ENCODE data around the gene SLX1B. TPM values are rescaled to one million over a fixed set of nuclear protein-coding genes. Genes with fewer than 3 reads are reported as not detected.
"Not testable (repeated sequence)": the region's sequence is repeated elsewhere in the genome, so short reads cannot be mapped to it uniquely, and the experiment has no call there.

SLX1B gene
- 10 to 100 TPM; 19.6 to 46.5 (median 44.3) TPM for total RNA-seq
- 10 to 100 TPM in 1 of 2 donors, 1 to 10 TPM in 1; 3.4 to 11.9 TPM for polyA plus RNA-seq
- not detected for total RNA-seq

- H3K9me3 Mint-ChIP-seq; H3K4me3 ChIP-seq (ENCODE audit: low read length); POLR2A ChIA-PET; H3K4me1 Mint-ChIP-seq; H3K27ac ChIP-seq (ENCODE audit: low read depth, low read length); CTCF ChIA-PET; H3K27me3 ChIP-seq (ENCODE audit: control insufficient read depth in 2 of 2, insufficient read depth in 2 of 2, low read length in 2 of 2); DNase-seq; H3K27me3 Mint-ChIP-seq; H3K27ac Mint-ChIP-seq; H3K36me3 ChIP-seq (ENCODE audit: control insufficient read depth in 2 of 3, insufficient read depth in 3 of 3, low read length in 3 of 3); H3K9me3 ChIP-seq (ENCODE audit: control insufficient read depth in 2 of 3, low read length in 3 of 3); intact Hi-C loops (cut with micrococcal nuclease); H3K4me1 ChIP-seq (ENCODE audit: control insufficient read depth in 2 of 2, insufficient read depth in 2 of 2, low read length in 2 of 2); H3K36me3 Mint-ChIP-seq; H3K4me3 Mint-ChIP-seq: not testable (repeated sequence)
- peak; percentile 94 for ATAC-seq
Observed at GRCh38 chr16:29454269-29454668, at the start of gene SLX1B, which contains the start of gene BOLA2. TSS of gene SLX1B (plus strand) at chr16:29454533. TSS of gene BOLA2 (minus strand) at chr16:29454351. CDS start at chr16:29454253, 98 bp downstream.

DNA sequence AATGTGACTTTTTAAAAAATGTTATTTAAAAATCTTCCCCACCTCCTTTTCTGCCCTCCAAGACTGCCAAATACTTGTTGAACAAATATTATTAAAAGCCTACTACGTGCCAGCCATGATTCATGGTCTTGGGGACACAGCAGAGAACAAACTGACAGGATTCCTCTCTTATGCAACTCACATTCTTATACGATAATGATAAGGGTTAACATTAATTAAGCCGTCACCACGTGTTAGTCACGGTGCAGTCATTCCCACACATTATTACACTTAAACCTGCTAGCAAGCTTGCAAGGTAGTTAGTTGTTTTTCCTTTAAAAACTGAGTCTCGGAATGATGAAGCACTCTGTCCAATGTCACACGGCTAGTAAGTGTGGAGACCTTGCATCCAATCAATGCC, 49.1 kb upstream of the SLX1B start:
- H3K4me3 Mint-ChIP-seq; intact Hi-C loops (cut with micrococcal nuclease); H3K27ac Mint-ChIP-seq; H3K36me3 Mint-ChIP-seq; ATAC-seq; H3K9me3 Mint-ChIP-seq; POLR2A ChIA-PET; CTCF ChIA-PET; H3K27ac ChIP-seq (ENCODE audit: low read depth, low read length); H3K27me3 ChIP-seq (ENCODE audit: control insufficient read depth in 2 of 2, insufficient read depth in 2 of 2, low read length in 2 of 2); H3K9me3 ChIP-seq (ENCODE audit: control insufficient read depth in 2 of 3, low read length in 3 of 3); H3K4me3 ChIP-seq (ENCODE audit: low read length); H3K4me1 Mint-ChIP-seq; DNase-seq; H3K4me1 ChIP-seq (ENCODE audit: control insufficient read depth in 2 of 2, insufficient read depth in 2 of 2, low read length in 2 of 2); H3K27me3 Mint-ChIP-seq; H3K36me3 ChIP-seq (ENCODE audit: control insufficient read depth in 2 of 3, insufficient read depth in 3 of 3, low read length in 3 of 3): not testable (repeated sequence)

DNA sequence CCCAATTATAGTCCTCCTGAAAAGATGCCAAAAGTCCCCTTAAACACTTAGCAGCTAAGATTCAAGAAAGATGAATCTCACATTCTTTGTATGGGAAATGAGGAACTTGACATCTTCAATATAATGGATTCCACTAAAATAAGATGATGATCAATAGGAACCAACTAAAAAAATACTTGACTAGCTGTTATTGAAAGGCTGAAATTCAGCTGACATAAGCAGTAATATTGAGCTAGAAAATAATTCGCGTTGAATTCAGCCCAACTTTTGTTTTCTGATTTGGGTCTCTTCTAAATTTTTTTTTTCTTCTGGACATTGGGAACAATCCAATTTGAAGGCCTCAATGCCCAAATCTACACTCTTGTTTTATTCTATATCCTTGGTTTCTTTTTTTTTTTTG, 30.7 kb upstream of the SLX1B start:
- H3K4me1 Mint-ChIP-seq; H3K36me3 Mint-ChIP-seq; CTCF ChIA-PET; intact Hi-C loops (cut with micrococcal nuclease); H3K27me3 Mint-ChIP-seq; H3K4me1 ChIP-seq (ENCODE audit: control insufficient read depth in 2 of 2, insufficient read depth in 2 of 2, low read length in 2 of 2); POLR2A ChIA-PET; H3K4me3 Mint-ChIP-seq; DNase-seq; H3K9me3 ChIP-seq (ENCODE audit: control insufficient read depth in 2 of 3, low read length in 3 of 3); H3K4me3 ChIP-seq (ENCODE audit: low read length); H3K27me3 ChIP-seq (ENCODE audit: control insufficient read depth in 2 of 2, insufficient read depth in 2 of 2, low read length in 2 of 2); H3K27ac Mint-ChIP-seq; H3K36me3 ChIP-seq (ENCODE audit: control insufficient read depth in 2 of 3, insufficient read depth in 3 of 3, low read length in 3 of 3); H3K9me3 Mint-ChIP-seq; ATAC-seq; H3K27ac ChIP-seq (ENCODE audit: low read depth, low read length): not testable (repeated sequence)

DNA sequence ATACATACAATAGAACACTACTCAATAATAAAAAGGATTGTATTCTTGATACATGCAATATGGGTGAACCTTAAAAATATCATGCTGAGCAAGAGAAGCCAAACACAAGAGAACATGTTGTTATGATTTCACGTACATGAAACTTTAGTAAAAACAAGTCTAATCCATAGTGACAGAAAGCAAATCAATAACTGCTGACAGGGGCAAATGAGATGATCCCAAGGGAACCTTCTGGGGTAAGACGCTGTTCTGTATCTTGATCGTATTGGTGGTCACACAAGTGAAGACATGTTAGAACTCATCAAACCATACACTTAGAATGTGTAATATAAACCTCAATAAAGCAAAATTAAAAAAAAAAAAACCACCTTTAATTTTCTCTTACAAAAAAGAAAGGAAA, 28.9 kb upstream of the SLX1B start:
- H3K36me3 ChIP-seq (ENCODE audit: control insufficient read depth in 2 of 3, insufficient read depth in 3 of 3, low read length in 3 of 3); H3K9me3 ChIP-seq (ENCODE audit: control insufficient read depth in 2 of 3, low read length in 3 of 3); H3K27ac Mint-ChIP-seq; DNase-seq; CTCF ChIA-PET; H3K4me3 ChIP-seq (ENCODE audit: low read length); H3K27ac ChIP-seq (ENCODE audit: low read depth, low read length); H3K4me1 ChIP-seq (ENCODE audit: control insufficient read depth in 2 of 2, insufficient read depth in 2 of 2, low read length in 2 of 2); H3K27me3 Mint-ChIP-seq; intact Hi-C loops (cut with micrococcal nuclease); ATAC-seq; H3K9me3 Mint-ChIP-seq; H3K4me3 Mint-ChIP-seq; H3K27me3 ChIP-seq (ENCODE audit: control insufficient read depth in 2 of 2, insufficient read depth in 2 of 2, low read length in 2 of 2); H3K36me3 Mint-ChIP-seq; POLR2A ChIA-PET: not testable (repeated sequence)
- peaks cover 0 to 11% (median 10%) of the 10 kb centered on the region in 7 donors for H3K4me1 Mint-ChIP-seq

DNA sequence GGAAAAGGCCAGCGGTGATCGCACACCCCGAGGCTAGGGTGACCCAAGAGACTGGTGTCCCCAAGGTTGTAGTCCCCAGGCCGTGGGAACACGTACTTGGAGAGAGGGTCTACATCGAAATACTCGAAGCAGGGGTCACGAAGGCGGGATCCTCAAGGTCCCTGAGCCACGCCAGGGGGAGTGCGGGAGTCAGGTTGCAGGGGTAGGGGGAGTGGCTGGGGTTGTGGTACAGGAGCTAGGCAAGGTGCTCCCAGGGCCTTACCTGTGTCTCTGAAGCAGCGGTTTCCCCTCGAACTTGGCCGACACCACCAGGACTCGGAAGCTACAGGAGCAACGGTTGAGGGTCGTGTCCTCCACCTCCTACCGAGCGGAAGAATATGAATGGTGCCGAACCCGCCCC, 579 bp upstream of the SLX1B start:
- H3K9me3 ChIP-seq (ENCODE audit: control insufficient read depth in 2 of 3, low read length in 3 of 3); CTCF ChIA-PET; H3K27me3 ChIP-seq (ENCODE audit: control insufficient read depth in 2 of 2, insufficient read depth in 2 of 2, low read length in 2 of 2); H3K36me3 Mint-ChIP-seq; H3K9me3 Mint-ChIP-seq; H3K4me1 Mint-ChIP-seq; DNase-seq; H3K4me1 ChIP-seq (ENCODE audit: control insufficient read depth in 2 of 2, insufficient read depth in 2 of 2, low read length in 2 of 2); H3K27ac Mint-ChIP-seq; H3K27ac ChIP-seq (ENCODE audit: low read depth, low read length); POLR2A ChIA-PET; H3K27me3 Mint-ChIP-seq; intact Hi-C loops (cut with micrococcal nuclease); H3K4me3 ChIP-seq (ENCODE audit: low read length); H3K4me3 Mint-ChIP-seq; H3K36me3 ChIP-seq (ENCODE audit: control insufficient read depth in 2 of 3, insufficient read depth in 3 of 3, low read length in 3 of 3): not testable (repeated sequence)
- ATAC-seq: peak; percentile 31

DNA sequence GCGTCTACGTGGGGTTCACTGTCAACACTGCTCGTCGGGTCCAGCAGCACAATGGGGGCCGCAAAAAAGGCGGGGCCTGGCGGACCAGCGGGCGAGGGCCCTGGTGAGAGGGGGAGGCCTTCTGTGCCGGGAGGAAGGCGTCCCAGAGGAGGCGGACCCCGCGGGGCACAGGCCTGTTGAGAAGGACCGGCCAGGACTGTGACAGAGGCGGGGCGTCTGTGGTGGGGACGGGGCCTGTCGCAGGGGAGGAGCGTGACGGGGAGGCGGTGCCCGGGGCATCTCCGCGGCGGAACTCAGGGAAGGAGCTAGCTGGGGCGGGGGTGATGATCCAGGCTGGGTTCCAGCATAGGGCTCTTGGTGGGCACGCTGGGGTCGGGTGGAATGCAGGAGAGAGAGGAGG, 495 bp downstream of the SLX1B start:
- H3K36me3 Mint-ChIP-seq; H3K4me1 Mint-ChIP-seq; H3K36me3 ChIP-seq (ENCODE audit: control insufficient read depth in 2 of 3, insufficient read depth in 3 of 3, low read length in 3 of 3); H3K4me3 Mint-ChIP-seq; intact Hi-C loops (cut with micrococcal nuclease); POLR2A ChIA-PET; H3K27ac ChIP-seq (ENCODE audit: low read depth, low read length); H3K9me3 Mint-ChIP-seq; H3K27ac Mint-ChIP-seq; H3K4me3 ChIP-seq (ENCODE audit: low read length); H3K27me3 Mint-ChIP-seq; H3K4me1 ChIP-seq (ENCODE audit: control insufficient read depth in 2 of 2, insufficient read depth in 2 of 2, low read length in 2 of 2); H3K9me3 ChIP-seq (ENCODE audit: control insufficient read depth in 2 of 3, low read length in 3 of 3); H3K27me3 ChIP-seq (ENCODE audit: control insufficient read depth in 2 of 2, insufficient read depth in 2 of 2, low read length in 2 of 2); CTCF ChIA-PET; DNase-seq: not testable (repeated sequence)
- peak; percentile 81 for ATAC-seq

DNA sequence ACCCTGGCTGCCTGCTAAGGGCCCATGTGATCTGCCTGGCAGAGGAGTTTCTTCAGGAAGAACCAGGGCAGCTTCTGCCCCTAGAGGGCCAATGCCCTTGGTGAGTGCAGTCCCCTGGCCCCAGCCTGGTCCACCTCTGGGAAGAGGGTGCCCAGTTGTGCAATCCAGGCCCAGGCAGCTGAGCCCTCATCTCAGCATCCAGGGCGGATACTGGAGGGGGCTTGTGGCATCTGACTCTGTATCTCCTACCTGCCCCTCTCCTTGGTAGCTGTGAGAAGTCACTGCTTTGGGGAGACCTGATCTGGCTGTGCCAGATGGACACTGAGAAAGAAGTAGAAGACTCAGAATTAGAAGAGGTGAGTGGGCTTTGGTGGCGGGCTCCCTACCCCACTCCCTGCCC, 3.3 kb downstream of the SLX1B start:
- H3K27me3 Mint-ChIP-seq; H3K4me1 ChIP-seq (ENCODE audit: control insufficient read depth in 2 of 2, insufficient read depth in 2 of 2, low read length in 2 of 2); H3K4me1 Mint-ChIP-seq; intact Hi-C loops (cut with micrococcal nuclease); H3K36me3 Mint-ChIP-seq; H3K4me3 ChIP-seq (ENCODE audit: low read length); CTCF ChIA-PET; POLR2A ChIA-PET; H3K27me3 ChIP-seq (ENCODE audit: control insufficient read depth in 2 of 2, insufficient read depth in 2 of 2, low read length in 2 of 2); H3K36me3 ChIP-seq (ENCODE audit: control insufficient read depth in 2 of 3, insufficient read depth in 3 of 3, low read length in 3 of 3); H3K9me3 Mint-ChIP-seq; H3K4me3 Mint-ChIP-seq; H3K27ac Mint-ChIP-seq; H3K27ac ChIP-seq (ENCODE audit: low read depth, low read length); ATAC-seq; DNase-seq; H3K9me3 ChIP-seq (ENCODE audit: control insufficient read depth in 2 of 3, low read length in 3 of 3): not testable (repeated sequence)
